AG09319 (cell line): ENCODE data around the gene NLGN2.
A peak's percentile ranks its signal among the peaks of the same experiment; 100 is the strongest.

ENCODE experiments used
- DNase-seq: peaks from one replicate; pipeline ENCODE4 v3.0.0-alpha.2; 2010; ENCODE audit warnings: low read depth; ENCODE audit errors: extremely low read depth
- CTCF ChIP-seq: IDR thresholded peaks from 2 replicates; pipeline ENCODE4 v1.5.1; 2011; ENCODE audit warnings: low read depth, mild to moderate bottlenecking, inconsistent platforms, low read length, moderate library complexity

The NLGN2 gene

DNA sequence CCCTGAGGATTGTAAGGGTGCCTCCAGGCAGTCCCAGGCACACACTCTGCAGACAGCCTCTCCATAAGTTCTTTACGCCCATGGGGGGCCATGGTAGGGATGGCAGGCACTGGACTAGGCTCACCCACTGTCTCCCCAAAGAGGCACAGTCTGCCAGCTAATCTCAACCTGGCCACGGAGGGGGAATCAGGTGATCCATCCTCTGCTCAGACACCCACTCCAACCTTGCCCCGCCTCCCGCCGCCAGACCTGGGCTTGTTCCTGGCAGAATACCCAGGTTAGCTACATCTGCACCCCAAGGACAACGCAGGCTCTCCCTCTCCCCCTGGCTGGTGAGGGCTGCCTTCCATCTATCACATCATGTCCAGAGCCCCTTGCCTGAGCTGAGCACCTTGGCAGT is 1.2 kb downstream of the NLGN2 start:
- no peak for DNase-seq
- TF ChIP-seq CTCF: no peak

DNA sequence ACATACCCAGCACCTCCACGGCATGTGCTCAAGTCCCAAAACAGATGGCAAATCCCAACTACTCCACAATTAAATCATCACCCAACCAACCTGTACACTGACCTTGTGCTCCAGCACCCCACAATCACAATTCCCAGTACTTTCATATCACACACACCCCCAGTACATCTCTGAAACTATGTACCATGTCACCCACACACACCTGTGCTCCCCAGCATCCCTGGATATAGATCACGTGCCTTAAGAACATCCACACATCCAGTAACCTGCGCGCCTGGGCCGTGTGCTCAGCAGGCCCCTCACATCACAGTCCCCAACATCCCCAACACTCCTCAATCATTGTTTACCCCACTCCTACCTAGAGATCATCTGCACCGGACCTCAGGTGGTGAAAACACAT is 2.1 kb downstream of the NLGN2 start:
- no peak for TF ChIP-seq CTCF
- DNase-seq: no peak

- TF ChIP-seq CTCF: no peak
- DNase-seq: no peak
These were observed 3.2 kb downstream of the NLGN2 start for GRCh38 chr17:7410634-7411426.

GRCh38 chr17:7411427-7411750 is 3.7 kb downstream of the NLGN2 start:
- no peak for TF ChIP-seq CTCF
- DNase-seq: no peak

- DNase-seq: peak; percentile 15
- TF ChIP-seq CTCF: no peak
These were observed 5.8 kb downstream of the NLGN2 start for GRCh38 chr17:7413346-7413985.

GRCh38 chr17:7414837-7415236 is 7.2 kb downstream of the NLGN2 start:
- DNase-seq: no peak
- no peak for TF ChIP-seq CTCF

DNA sequence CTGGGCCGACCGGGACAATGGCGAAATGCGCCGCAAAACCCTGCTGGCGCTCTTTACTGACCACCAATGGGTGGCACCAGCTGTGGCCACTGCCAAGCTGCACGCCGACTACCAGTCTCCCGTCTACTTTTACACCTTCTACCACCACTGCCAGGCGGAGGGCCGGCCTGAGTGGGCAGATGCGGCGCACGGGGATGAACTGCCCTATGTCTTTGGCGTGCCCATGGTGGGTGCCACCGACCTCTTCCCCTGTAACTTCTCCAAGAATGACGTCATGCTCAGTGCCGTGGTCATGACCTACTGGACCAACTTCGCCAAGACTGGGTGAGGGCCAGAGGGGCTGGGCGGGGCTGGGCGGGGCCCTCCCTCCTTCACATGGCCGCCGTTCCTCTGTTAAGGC is 8.1 kb downstream of the NLGN2 start:
- TF ChIP-seq CTCF: no peak
- no peak for DNase-seq
